Natural killer cell (primary cell): ENCODE data around the gene SCGB1D1. TPM values are rescaled to one million over a fixed set of nuclear protein-coding genes. Genes with fewer than 3 reads are reported as not detected.

Experiments
- ATAC-seq, 3 donors: fragments of 150-1000 bp in 2 of 3; fragments of 200-7000 bp in 1 of 3; cut with Tn5 transposase; 1 replicate in 1 of 3; 2 replicates in 2 of 3; pipeline ENCODE4 v1.10.0; 2021; ENCODE audit warnings: mild to moderate bottlenecking in 2 of 3, moderate library complexity in 2 of 3
- DNase-seq, 2 donors: peaks; one replicate each; pipeline versions ENCODE4 v3.0.0 to v3.0.0-alpha.2; 2013 to 2021; ENCODE audit warnings: mixed read lengths in 1 of 2
- H3K27ac ChIP-seq: one replicate; pipeline ENCODE4 v1.5.1; 2013; ENCODE audit warnings: mild to moderate bottlenecking, low read length
- H3K27me3 ChIP-seq: one replicate; pipeline ENCODE4 v1.6.1; 2013; ENCODE audit warnings: low read length; ENCODE audit not compliant: control insufficient read depth, insufficient read depth
- H3K36me3 ChIP-seq: one replicate; pipeline ENCODE4 v1.6.1; 2013; ENCODE audit warnings: low read length; ENCODE audit not compliant: control insufficient read depth, insufficient read depth
- H3K4me1 ChIP-seq: one replicate; pipeline ENCODE4 v1.6.1; 2013; ENCODE audit warnings: low read length; ENCODE audit not compliant: control insufficient read depth, insufficient read depth
- H3K4me3 ChIP-seq: one replicate; pipeline ENCODE4 v1.5.1; 2013; ENCODE audit warnings: low read length
- H3K9me3 ChIP-seq: one replicate; pipeline ENCODE4 v1.6.1; 2013; ENCODE audit warnings: low read length; ENCODE audit not compliant: control insufficient read depth, insufficient read depth
- H3K27ac Mint-ChIP-seq, 2 donors: one replicate each; pipeline ENCODE4 v1.8.0; 2022; ENCODE audit warnings: mild to moderate bottlenecking in 2 of 2, mixed read lengths in 2 of 2, moderate library complexity in 1 of 2
- H3K27me3 Mint-ChIP-seq, 2 donors: one replicate each; pipeline ENCODE4 v1.8.0; 2022; ENCODE audit warnings: low read depth in 2 of 2, mixed read lengths in 2 of 2
- H3K36me3 Mint-ChIP-seq: one replicate; pipeline ENCODE4 v1.8.0; 2022; ENCODE audit warnings: mixed read lengths
- H3K4me1 Mint-ChIP-seq, 2 donors: one replicate each; pipeline ENCODE4 v1.8.0; 2022; ENCODE audit warnings: mixed read lengths in 2 of 2
- H3K4me3 Mint-ChIP-seq: one replicate; pipeline ENCODE4 v1.8.0; 2022; ENCODE audit warnings: mild to moderate bottlenecking, moderate library complexity, mixed read lengths
- H3K9me3 Mint-ChIP-seq, 2 donors: one replicate each; pipeline ENCODE4 v1.8.0; 2022; ENCODE audit warnings: mixed read lengths in 2 of 2
- WGBS: methylation state at CpG from one replicate; pipeline ENCODE4 v1.1.7; 2013; ENCODE audit warnings: missing lambda C conversion rate; ENCODE audit not compliant: insufficient coverage; 5-methylcytosine and 5-hydroxymethylcytosine counted together
- intact Hi-C: fragments of 100-400 bp; cut with micrococcal nuclease; formaldehyde crosslinking; loops from one replicate; pipeline ENCODE4 v1.14.2; 2022
- total RNA-seq, 4 donors: library from RNA; stranded (reverse); fragments of 120-200 nt in 1 of 4; gene quantifications; one replicate each; pipeline versions ENCODE4 v1.2.3 to v1.2.4, GENCODE V29; 2013 to 2022
- TF ChIP-seq, protein P1 (sequence below): fragments of 200-600 bp; IDR thresholded peaks from one replicate; pipeline ENCODE4 v1.8.0; 2022; ENCODE audit warnings: antibody characterized with exemption

The SCGB1D1 gene
- total RNA-seq, 3 donors from 2014 or later (not counting 1 experiment from before 2014, with no cell fraction given): not detected

DNA sequence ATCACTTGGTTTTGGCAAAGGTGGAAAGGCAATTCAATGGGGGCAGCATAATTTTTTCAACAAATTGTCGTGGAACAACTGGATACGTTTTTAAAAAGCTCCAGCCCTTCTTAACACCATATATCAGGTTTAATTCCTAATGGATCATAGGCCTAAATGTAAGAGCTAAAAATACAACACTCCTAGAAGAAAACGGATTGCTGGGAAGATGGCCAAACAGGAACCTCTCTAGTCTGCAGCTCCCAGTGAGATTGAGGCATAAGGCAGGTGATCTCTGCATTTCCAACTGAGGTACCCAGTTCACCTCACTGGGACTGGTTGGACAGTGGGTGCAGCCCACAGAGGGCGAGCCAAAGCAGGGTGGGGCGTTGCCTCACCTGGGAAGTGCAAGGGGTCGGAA is 32.4 kb upstream of the SCGB1D1 start:
- no peak for DNase-seq
- H3K27ac ChIP-seq: no peak overlapping the region
- no peaks in the 10 kb centered on the region for H3K4me1 Mint-ChIP-seq
- H3K27me3 Mint-ChIP-seq: peaks cover 10 to 32% of the 10 kb centered on the region in 2 donors
- no peak overlapping the region for H3K4me3 Mint-ChIP-seq
- no peaks in the 10 kb centered on the region for H3K9me3 Mint-ChIP-seq
- no peaks in the 10 kb centered on the region for H3K27me3 ChIP-seq
- intact Hi-C loops: no loop called here
- H3K36me3 ChIP-seq: peaks cover 5% of the 10 kb centered on the region
- H3K36me3 Mint-ChIP-seq: no peaks in the 10 kb centered on the region
- no peaks in the 10 kb centered on the region for H3K4me1 ChIP-seq
- TF ChIP-seq, protein P1, sequence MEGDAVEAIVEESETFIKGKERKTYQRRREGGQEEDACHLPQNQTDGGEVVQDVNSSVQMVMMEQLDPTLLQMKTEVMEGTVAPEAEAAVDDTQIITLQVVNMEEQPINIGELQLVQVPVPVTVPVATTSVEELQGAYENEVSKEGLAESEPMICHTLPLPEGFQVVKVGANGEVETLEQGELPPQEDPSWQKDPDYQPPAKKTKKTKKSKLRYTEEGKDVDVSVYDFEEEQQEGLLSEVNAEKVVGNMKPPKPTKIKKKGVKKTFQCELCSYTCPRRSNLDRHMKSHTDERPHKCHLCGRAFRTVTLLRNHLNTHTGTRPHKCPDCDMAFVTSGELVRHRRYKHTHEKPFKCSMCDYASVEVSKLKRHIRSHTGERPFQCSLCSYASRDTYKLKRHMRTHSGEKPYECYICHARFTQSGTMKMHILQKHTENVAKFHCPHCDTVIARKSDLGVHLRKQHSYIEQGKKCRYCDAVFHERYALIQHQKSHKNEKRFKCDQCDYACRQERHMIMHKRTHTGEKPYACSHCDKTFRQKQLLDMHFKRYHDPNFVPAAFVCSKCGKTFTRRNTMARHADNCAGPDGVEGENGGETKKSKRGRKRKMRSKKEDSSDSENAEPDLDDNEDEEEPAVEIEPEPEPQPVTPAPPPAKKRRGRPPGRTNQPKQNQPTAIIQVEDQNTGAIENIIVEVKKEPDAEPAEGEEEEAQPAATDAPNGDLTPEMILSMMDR: no peak
- 87% methylated on average over 6 of the region's 6 CpGs for WGBS
- no peak for ATAC-seq
- no peaks in the 10 kb centered on the region for H3K9me3 ChIP-seq
- no peak overlapping the region for H3K4me3 ChIP-seq
- no peak overlapping the region for H3K27ac Mint-ChIP-seq

DNA sequence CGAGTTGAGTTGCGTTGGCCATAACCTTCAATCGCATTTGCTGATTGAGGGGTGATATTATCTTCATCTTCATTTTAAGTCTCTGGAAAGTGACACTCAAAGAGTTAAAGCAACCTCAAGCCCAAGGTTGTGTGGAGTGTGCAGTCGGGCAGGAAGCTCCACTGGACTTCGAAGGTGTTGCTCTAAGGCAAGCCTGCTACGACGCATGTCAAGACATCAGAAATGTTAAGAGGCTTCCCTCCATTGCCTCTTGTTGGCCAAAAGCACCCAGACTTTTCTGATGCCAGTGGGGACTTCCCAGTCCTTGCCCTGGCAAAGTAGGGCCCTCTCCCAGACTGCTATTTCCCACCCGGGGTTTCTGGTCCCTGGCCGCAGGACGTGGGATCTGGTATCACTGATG is 23.6 kb upstream of the SCGB1D1 start:
- no peak for ATAC-seq
- no peaks in the 10 kb centered on the region for H3K36me3 ChIP-seq
- H3K27ac ChIP-seq: no peak overlapping the region
- no peak overlapping the region for H3K4me3 Mint-ChIP-seq
- TF ChIP-seq, protein P1: no peak
- H3K4me1 ChIP-seq: no peaks in the 10 kb centered on the region
- DNase-seq: no peak
- 90% methylated on average over 9 of the region's 10 CpGs for WGBS
- intact Hi-C loops: no loop called here
- H3K9me3 Mint-ChIP-seq: no peaks in the 10 kb centered on the region
- H3K27me3 Mint-ChIP-seq: peaks cover 15 to 50% of the 10 kb centered on the region in 2 donors
- no peaks in the 10 kb centered on the region for H3K9me3 ChIP-seq
- peaks cover 2 to 3% of the 10 kb centered on the region in 2 donors for H3K4me1 Mint-ChIP-seq
- no peaks in the 10 kb centered on the region for H3K27me3 ChIP-seq
- no peaks in the 10 kb centered on the region for H3K36me3 Mint-ChIP-seq
- H3K27ac Mint-ChIP-seq: no peak overlapping the region
- H3K4me3 ChIP-seq: no peak overlapping the region

DNA sequence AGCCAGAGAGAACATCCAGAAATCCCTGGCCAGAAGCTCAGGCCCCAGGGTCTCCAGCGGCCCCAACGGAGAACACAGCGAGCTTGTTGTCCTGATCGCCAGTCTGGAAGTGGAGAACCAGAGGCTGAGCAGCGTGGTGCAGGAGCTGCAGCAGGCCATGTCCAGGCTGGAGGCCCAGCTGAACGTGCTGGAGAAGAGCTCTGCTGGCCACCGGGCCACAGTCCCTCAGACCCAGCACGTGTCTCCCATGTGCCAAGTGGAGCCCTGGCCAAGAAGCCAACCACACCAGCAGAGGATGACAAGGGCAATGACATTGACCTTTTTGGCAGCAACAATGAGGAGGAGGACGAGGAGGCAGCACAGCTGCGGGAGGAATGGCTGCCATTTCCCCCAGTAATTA is 20.6 kb upstream of the SCGB1D1 start:
- intact Hi-C loops: no loop called here
- TF ChIP-seq, protein P1: no peak
- Histone ChIP-seq H3K4me3 (no peak overlapping the region), H3K4me1 (no peaks in the 10 kb centered on the region), H3K27ac (no peak overlapping the region), H3K36me3 (no peaks in the 10 kb centered on the region), H3K27me3 (no peaks in the 10 kb centered on the region), H3K9me3 (no peaks in the 10 kb centered on the region)
- ATAC-seq: no peak
- Mint-ChIP-seq H3K9me3 (no peaks in the 10 kb centered on the region), H3K27me3 (peaks cover 23 to 56% of the 10 kb centered on the region in 2 donors), H3K4me3 (no peak overlapping the region), H3K4me1 (peaks cover 4 to 5% of the 10 kb centered on the region in 2 donors), H3K36me3 (no peaks in the 10 kb centered on the region), H3K27ac (no peak overlapping the region)
- 88% methylated on average over 10 of the region's 10 CpGs for WGBS
- no peak for DNase-seq

DNA sequence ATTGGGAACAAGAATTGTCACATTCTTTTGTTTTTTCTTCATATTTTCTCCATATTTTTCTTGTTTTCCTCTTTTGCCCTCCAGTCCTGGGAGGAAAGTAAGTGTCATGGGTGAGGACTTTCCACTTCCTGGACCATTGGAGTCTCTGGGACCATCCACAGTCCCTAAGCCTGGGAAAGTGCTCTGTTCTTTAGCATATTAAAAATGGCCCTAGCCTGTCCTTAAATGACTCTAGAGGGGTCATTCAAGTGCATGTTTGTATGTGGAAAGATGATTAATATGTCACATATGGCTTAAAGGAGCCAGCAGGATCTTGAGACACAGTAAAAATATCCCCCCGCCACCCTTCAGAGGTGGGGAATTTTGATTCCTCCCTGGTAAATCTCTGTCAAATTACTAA is 20.1 kb upstream of the SCGB1D1 start:
- intact Hi-C loops: loop anchor here (5.0 kb wide), 2 partner anchors 142 to 207 kb away; no protein-coding TSS in a partner anchor
- Histone ChIP-seq H3K27me3 (no peaks in the 10 kb centered on the region), H3K4me3 (no peak overlapping the region), H3K9me3 (no peaks in the 10 kb centered on the region), H3K36me3 (no peaks in the 10 kb centered on the region), H3K27ac (no peak overlapping the region), H3K4me1 (no peaks in the 10 kb centered on the region)
- H3K4me3 Mint-ChIP-seq: no peak overlapping the region
- H3K9me3 Mint-ChIP-seq: no peaks in the 10 kb centered on the region
- TF ChIP-seq, protein P1: no peak
- DNase-seq (no peak), ATAC-seq (no peak)
- peaks cover 23 to 55% of the 10 kb centered on the region in 2 donors for H3K27me3 Mint-ChIP-seq
- H3K36me3 Mint-ChIP-seq: no peaks in the 10 kb centered on the region
- peaks cover 4 to 5% of the 10 kb centered on the region in 2 donors for H3K4me1 Mint-ChIP-seq
- no CpG with 5 or more reads among the region's 1 CpG for WGBS
- no peak overlapping the region for H3K27ac Mint-ChIP-seq
